ENCODE data around the gene SPECC1L. TPM values are rescaled to one million over a fixed set of nuclear protein-coding genes. Genes with fewer than 3 reads are reported as not detected.

SPECC1L gene
- total RNA-seq, 1 experiment from 2014 or later = 40.8 TPM

- no peak overlapping the region for H3K4me3 ChIP-seq (replicated peaks in 1 of 2; ENCODE audit: low read depth in 1 of 2, low read length in 2 of 2)
- ChIA-PET POLR2A (no interaction called here), RAD21 (ENCODE audit: low non-redundant PET in 1 of 2, low total read pairs in 2 of 2, uncharacterized antibody in 2 of 2, unreplicated experiment in 2 of 2) (no interaction called here), CTCF (no interaction called here)
- DNase-seq (ENCODE audit: low read depth, low spot score) (no peak), ATAC-seq (no peak)
- H3K9me3 ChIP-seq (ENCODE audit: control insufficient read depth in 1 of 2, insufficient read depth in 1 of 2, low read depth in 1 of 2, low read length in 2 of 2) = no peaks in the 10 kb centered on the region
- no peaks in the 10 kb centered on the region for H3K27me3 ChIP-seq (ENCODE audit: insufficient read depth, low read length)
- no peak overlapping the region for H3K27ac ChIP-seq (ENCODE audit: low read depth, low read length)
- H3K9me2 ChIP-seq (ENCODE audit: insufficient read depth) = no peaks in the 10 kb centered on the region
- H3K79me2 ChIP-seq (ENCODE audit: insufficient read depth, low read length) = 0 out of 2 replicates have a peak, but pooled peaks cover 3% of the 10 kb centered on the region
- intact Hi-C loops (cut with micrococcal nuclease) = no loop called here
- no peak overlapping the region for H3K4me2 ChIP-seq (ENCODE audit: low read length)
- BruUV-seq (replicated peaks) = no TSS peak
- peaks cover 43 to 50% of the 10 kb centered on the region in 2 experiments for H3K36me3 ChIP-seq (ENCODE audit: control insufficient read depth in 1 of 2, insufficient read depth in 2 of 2, low read length in 2 of 2)
- TF ChIP-seq ZBTB33 (IDR thresholded peaks at IDR 0.05; ENCODE audit: extremely low read depth, insufficient replicate concordance, low read length) (no peak), EGR1 (IDR thresholded peaks at IDR 0.05; ENCODE audit: low read depth) (no peak), CTCF (IDR thresholded peaks at IDR 0.05 in 2 of 3, conservative IDR thresholded peaks at IDR 0.05 in 1 of 3; ENCODE audit: borderline replicate concordance in 1 of 3, insufficient read depth in 1 of 3, low read depth in 2 of 3, low read length in 2 of 3) (no peak), FOSL1 (IDR thresholded peaks at IDR 0.05; ENCODE audit: low read depth) (no peak), RAD21 (IDR thresholded peaks at IDR 0.05; ENCODE audit: low read depth) (no peak), TCF7L2 (IDR thresholded peaks at IDR 0.05; ENCODE audit: borderline replicate concordance, extremely low read depth, insufficient read depth, insufficient read length) (no peak), CEBPB (IDR thresholded peaks at IDR 0.05; ENCODE audit: low read depth) (no peak), JUND (IDR thresholded peaks at IDR 0.05) (no peak), ATF3 (IDR thresholded peaks at IDR 0.05) (no peak), MAX (IDR thresholded peaks at IDR 0.05) (no peak), EZH2 (IDR thresholded peaks at IDR 0.05) (no peak), ZNF274 (IDR thresholded peaks at IDR 0.05; ENCODE audit: low read depth, low read length) (no peak), YY1 (IDR thresholded peaks at IDR 0.05; ENCODE audit: extremely low read depth, insufficient replicate concordance, low read depth, low read length) (no peak), POLR2AphosphoS5 (IDR thresholded peaks at IDR 0.05; ENCODE audit: low read depth, low read length) (no peak), SRF (IDR thresholded peaks at IDR 0.05; ENCODE audit: low read depth) (no peak), POLR2A (IDR thresholded peaks at IDR 0.05; ENCODE audit: borderline replicate concordance, extremely low read depth, insufficient read depth, insufficient read length) (no peak), ELF1 (IDR thresholded peaks at IDR 0.05; ENCODE audit: borderline replicate concordance, low read depth) (no peak), SIN3A (IDR thresholded peaks at IDR 0.05; ENCODE audit: low read depth) (no peak)
- H2AFZ ChIP-seq (ENCODE audit: low read depth, low read length, poor library complexity, severe bottlenecking) = no peak overlapping the region
- no peak overlapping the region for H3K9ac ChIP-seq (ENCODE audit: low read length)
- H4K20me1 ChIP-seq (ENCODE audit: insufficient read depth) = no peaks in the 10 kb centered on the region
- H3K4me1 ChIP-seq (ENCODE audit: control insufficient read depth in 1 of 2, insufficient read depth in 2 of 2, low read length in 2 of 2) = 0 out of 4 replicates have a peak, but pooled peaks cover 0 to 4% of the 10 kb centered on the region in 2 experiments
Observed at GRCh38 chr22:24367841-24368240, 97.2 kb downstream of the SPECC1L start.
